NCI-H774 (cell line): Measurements from ENCODE around the gene GIMAP7.
"Not testable (repeated sequence)": the region's sequence is repeated elsewhere in the genome, so short reads cannot be mapped to it uniquely, and the experiment has no call there.

Experiments
- DNase-seq: peaks from one replicate; lab custom pipeline; 2025; lab: John Stamatoyannopoulos, UW

Gene GIMAP7

DNA sequence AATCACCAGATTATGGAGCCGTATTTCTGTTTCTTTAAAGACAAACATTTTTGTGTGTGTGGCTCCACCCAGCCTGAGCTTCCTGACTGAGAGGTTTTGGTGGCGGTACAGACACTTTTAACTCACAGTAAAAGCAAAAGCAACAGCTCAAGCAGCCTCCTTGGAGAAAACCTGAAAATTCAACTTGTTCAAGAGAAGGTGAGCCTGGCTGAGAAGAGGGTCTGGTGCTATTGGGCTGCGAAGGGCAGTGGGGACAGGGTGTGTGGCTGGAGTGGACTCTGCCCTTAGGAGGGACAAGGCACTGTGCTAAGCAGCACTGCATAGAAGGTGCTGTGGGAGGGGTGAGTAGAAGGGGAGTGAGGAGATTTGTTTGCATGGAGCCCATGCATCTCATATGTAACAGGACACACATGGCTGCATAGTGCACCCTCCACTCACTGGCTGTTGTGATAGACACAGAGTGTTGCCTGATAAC, at the start of gene GIMAP7:
Gene GIMAP7, plus strand, starts transcription at position 125 of the 475 bp plus-strand sequence. CDS start 5,103 bp downstream, outside the sequence.
- DNase-seq = no peak

DNA sequence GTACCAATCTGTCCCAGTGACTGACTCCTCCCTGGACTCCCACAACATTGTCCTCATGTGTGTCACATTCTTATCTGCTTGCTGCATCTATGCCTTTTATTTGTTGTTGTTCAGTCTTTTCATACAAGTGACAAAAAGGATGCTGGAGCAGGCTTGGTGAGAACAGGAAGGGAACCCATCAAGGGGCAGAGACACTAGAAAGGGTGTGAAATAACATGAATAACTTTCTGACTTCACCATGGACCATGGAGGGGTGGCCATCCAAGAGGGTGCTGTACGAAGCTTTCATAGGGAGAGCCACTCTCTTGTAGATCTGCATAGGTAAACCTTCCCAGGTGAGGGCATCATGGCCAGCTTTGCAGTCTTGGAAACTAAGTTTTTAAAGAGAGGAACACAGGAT, 49.7 kb upstream of the GIMAP7 start:
- DNase-seq = no peak

DNA sequence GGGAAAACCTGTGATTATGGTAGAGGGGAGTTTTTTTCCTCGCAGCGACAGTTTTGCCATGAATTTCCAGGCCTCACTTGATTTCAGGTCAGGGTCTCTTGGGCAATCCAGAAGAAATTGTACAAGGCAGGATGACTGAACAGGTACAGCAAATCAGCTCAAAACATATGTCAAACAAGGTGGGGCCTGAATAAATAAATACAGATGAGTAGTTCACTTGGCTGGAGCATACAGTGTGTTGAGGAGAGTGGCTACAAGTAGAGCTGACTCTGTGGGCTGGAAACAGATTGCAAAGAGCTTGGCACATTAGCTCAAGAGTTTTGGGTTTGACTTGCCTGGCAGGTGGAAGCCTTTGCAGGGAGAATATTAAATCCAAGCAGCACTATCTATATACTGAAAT, 49.3 kb upstream of the GIMAP7 start:
- DNase-seq = no peak

DNA sequence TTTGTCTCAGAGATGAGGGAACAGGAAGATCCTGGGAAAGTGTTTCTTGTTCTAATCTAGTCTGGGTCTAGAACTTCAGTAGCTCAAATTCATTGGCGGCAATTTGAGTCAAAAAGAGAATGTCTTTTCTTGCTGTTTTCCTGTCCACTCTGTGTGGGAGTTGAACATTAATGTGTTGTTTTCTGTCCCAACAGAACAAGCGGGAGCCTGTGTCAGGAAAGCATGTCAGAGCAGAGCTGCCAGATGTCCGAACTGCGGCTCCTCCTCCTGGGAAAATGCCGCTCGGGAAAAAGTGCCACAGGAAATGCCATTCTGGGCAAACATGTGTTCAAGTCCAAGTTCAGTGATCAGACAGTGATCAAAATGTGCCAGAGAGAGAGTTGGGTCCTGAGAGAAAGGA, 48.2 kb upstream of the GIMAP7 start:
- no peak for DNase-seq

DNA sequence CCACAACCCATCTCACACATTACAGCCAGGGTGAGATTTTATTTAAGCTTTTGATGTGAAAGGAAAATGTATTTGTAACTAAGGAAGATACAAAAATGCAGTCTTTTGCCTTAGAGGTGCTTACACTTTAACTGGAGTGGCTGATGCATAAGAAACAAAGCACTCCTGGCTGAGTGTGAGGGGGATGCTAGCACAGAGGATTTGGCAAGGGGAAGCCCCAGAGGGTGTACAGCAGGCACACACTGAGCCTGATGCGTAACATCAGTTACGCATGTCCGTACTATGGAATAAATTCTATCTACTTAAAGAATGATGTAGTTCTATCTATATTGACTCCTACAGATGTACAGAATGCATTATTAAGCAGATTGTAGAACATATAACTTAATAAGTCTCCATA, 46.4 kb upstream of the GIMAP7 start:
- no peak for DNase-seq

DNA sequence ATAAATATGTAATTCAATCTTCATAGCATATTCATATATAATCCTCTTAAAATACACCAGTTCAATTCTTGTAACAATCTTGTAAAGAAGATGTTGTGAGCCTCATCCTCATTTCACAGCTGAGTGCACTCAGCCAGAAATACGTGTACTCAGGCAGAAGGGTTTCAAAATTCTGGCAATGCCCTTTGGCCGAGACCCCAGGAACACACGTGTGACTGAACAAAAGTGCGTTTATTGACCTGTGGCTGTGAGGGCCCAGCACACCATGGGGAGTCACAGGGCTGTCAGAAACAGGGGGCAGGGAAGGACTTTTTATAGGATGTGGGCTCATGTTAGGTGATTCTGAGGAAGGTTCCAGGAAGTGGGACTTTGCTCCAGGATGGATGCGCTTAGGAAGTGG, 42.8 kb upstream of the GIMAP7 start:
- no peak for DNase-seq

DNA sequence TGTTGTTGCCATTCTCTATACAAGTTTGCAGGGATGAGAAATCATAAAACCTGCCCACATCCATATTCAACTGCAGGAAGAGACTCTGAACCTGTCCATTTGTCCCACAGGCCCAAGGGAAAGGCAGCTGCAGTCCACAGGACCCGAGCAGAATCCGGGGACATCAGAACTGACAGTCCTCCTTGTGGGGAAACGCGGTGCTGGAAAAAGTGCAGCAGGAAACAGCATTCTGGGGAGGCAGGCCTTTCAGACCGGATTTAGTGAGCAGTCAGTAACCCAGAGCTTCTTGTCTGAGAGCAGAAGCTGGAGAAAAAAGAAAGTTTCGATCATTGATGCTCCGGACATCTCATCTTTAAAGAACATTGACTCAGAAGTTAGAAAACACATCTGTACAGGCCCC, 40.8 kb upstream of the GIMAP7 start:
- DNase-seq = no peak

DNA sequence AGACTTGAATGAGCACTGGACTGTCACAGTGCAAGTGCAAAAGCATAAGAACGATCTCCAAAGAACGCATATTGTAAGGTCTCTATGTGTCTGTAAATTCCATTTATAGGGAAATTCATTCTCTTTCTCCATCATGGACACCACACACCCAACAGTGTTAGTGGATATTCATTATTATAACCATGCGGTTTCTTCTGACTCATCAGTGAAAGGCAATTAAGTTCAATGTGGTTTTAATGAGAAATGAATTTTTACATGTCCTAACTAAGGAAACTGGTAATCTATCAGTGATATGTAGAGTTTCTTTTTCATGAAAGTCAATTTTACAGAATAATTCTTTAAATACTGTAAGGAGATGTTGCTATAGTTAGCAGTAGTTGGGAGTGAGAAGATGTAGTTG, 38.4 kb upstream of the GIMAP7 start:
- DNase-seq = no peak

DNA sequence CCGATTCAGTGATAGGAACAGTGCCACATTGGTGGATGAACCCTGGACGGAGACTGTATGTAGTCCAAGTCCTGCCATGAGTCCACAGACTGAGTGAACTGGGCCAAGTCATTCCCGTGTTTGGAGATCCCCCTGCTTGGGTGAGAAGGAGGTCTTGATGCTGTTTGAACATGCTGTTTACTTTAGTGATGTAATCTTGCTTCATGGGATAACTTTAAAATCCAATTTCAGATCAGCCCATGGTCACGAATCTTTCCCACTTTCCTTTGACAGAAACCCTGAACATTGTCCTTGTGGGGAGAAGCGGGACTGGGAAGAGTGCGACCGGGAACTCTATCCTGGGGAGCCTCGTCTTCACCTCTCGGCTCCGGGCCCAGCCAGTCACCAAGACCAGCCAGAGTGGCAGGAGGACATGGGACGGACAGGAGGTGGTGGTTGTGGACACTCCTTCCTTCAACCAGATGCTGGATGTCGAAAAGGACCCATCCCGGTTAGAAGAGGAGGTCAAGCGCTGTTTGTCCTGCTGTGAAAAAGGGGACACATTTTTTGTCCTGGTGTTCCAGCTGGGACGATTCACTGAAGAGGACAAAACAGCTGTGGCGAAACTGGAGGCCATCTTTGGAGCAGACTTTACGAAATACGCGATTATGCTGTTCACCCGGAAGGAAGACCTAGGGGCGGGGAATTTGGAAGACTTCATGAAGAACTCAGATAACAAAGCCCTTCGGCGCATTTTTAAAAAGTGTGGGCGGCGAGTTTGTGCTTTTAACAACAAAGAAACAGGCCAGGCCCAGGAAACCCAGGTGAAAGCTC, 37.6 kb upstream of the GIMAP7 start:
- no peak for DNase-seq

DNA sequence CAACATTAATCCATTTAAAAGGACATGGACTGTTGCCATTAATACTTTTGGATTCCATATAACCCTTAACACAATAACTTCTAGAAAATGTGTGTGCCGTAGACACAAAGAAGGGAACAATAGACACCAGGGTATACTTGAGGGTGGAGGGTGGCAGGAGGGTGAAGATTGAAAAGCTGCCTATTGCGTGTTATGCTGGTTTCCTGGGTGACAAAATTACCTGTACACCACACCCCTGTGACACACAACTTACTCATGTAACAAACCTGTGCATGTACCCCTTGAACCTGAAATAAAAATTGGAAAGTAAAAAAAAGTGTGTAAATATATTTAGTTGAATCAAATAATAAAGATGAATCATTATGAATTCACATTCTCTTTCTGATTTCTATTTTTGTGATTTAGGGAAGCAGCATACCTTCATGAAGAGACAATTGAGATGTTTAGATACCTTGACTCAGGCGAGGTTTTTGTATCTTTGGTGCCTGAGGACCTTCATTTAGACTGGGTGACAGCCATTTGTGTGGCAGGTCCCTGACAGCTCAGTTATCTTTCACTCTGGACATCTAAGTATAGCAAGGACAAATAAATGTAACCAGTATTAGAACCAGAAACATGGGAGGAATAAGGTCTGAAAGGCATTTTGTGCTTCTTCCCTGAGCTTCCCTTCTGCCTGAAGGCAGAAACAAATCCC, 35.5 kb upstream of the GIMAP7 start:
- DNase-seq = no peak

DNA sequence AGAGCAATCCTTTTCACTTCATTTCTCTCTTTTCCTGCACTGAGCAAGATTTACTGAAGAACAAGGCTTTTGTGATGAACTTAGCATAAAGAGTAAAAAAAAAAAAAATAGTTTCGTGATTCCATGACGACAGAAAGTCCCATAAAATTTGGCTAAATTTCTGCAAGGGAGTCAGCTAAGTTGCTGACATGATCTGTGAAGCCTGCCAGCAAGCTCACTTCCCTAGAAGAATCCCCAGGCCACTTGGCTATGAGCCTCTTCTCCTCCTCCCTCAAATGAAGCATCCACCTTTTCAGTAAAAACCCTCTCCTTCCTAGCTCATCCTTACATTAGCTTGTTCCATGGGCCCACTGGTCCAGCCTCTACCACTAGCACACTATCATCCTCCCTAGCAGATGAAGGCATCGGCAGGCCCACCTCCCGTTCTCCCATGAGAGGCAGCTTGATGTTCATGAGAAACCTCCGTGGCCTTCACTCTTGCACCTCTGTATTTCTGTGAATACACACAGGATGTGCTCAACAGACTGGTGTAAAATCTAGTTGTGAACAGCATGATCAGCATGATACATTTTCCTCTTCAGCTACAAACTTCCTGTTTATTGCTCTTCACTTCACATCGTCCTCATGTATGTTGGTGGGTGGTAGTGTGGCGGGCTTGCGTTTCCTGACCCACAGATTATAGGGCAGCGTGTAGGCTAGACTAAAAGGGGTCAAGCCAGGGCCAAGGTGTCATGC, 33.3 kb upstream of the GIMAP7 start:
- DNase-seq = no peak

DNA sequence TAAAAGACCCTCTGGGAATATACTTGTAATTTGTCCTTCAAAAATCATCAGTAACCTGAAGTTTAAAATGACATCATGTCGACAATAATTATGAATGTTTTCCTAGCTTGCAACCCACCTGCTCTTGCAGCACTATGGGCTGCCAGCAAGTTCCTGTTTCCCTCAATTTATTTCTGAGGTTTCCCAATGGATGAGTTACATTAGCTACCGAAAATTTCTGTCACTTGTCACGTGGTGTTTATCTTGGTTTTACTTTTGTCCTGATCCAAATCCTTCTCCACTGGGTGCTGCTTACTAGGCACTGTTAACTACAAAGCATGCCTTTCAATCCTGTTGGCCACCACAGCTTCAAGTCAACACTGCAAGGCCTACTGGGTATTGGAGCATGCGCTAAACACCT, 32.8 kb upstream of the GIMAP7 start:
- no peak for DNase-seq

DNA sequence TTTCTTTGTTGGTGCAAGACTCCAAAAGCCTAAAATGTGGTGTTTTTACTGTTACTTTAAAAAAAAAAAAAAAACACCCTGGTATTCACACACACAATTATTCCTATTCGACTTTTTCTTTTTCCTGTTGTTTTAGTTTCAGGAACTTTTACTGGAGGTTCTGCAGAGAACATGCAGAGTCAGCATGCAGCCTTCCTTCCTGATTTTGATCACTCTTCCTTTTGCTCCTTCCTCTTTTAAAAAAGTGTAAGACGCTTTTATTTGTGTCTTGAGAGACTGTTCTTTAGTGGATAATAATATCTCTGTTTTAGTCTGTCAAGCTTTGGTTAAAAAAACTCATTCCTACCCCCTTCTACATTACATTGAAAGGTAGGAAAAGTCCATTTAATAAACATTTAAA, 31.2 kb upstream of the GIMAP7 start:
- not testable (repeated sequence) for DNase-seq

DNA sequence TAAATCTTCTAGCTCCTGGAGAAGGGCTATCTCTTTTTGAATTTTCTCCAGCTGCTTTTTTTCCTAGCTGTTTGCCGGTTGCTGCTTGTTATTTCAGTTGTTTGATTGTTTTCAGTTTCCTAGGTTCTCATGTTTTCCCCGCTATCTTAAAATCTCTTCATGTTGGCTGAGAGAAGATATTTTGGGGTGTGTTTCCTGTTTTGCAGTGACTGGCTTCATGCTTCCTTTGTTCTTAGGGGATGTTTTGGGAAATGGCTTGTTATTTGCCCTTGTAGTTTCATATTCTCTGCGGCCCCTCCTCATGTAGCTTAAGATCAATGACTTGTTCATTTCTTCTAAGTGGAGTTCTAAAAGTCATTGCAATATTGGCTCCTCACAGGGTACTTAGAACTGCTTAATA, 30.6 kb upstream of the GIMAP7 start:
- not testable (repeated sequence) for DNase-seq

DNA sequence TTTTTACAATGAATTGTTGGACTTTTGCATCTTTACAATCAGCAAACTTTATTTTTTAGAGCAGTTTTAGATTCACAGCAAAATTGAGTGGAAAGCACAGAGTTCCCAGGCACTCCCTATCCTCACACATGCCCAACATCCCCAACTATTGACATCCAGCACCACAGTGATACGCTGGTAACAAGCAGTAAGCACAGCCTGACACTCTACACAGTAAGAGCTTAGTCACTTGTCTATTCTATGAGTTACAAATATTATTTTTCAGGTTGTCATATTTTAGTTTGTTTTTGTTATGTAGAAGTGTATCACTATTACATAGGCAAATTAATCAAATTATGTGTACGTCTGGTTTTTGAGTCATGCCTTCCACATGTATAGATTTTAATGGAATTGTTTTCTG, 27.0 kb upstream of the GIMAP7 start:
- no peak for DNase-seq

DNA sequence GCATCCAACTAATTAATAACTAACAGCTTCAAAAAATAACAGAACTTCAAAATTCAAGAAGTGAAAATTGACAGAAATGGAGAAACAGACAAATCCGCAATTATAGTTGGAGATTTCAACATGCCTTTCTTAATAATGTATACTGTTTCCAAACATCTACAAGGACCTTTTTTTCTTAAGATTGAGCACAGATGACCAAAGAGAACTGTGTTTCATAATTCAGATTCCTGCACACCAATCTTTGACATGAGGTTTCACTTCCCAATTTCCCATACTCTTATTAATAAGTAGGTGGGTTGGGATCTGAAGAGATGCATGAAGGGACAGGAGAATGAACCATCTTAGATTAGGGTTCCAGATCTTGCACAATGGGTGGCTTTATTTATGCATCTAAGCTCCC, 24.9 kb upstream of the GIMAP7 start:
- DNase-seq = no peak

DNA sequence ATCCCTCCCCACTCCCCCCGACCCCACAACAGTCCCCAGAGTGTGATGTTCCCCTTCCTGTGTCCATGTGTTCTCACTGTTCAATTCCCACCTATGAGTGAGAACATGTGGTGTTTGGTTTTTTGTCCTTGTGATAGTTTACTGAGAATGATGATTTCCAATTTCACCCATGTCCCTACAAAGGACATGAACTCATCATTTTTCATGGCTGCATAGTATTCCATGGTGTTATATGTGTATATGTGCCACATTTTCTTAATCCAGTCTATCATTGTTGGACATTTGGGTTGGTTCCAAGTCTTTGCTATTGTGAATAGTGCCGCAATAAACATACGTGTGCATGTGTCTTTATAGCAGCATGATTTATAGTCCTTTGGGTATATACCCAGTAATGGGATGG, 21.2 kb upstream of the GIMAP7 start:
- DNase-seq = not testable (repeated sequence)

DNA sequence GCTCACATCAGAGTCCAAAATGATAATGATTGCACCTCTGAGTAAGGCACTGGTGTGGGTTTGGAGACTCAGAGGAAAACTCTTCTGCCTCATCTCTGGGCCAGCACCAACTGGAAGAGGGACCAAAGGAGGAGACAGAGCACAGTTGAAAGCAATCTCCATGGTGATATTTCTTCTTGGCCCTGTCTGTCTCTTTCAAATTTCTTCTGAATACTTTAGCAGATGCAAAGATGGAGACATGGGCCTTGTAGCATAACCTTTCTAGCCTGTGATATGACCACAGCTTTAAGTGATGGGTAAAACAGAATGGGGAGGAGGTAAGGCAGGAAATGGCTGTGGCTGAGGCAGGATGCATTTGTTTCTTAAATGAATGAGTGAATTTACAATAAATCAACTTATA, 12.2 kb upstream of the GIMAP7 start:
- no peak for DNase-seq

DNA sequence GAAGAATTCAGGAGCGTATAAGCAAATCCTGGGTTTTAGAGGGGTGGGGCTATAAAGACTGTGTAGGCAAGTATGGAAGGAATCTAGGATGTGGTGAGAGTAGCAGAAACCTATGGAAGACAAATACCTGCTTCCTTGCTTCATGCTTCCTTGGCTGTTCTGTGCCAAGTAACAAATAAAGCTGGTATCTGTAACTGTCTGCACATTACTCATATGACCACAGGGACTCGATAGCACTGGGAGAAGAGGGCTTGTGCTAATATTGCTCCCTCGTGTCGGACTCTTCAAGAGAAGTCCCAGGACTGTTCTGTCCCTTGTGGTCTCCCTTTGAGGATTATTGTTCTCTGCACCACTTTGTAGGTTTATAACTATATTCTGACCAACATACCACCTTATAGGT, 11.5 kb upstream of the GIMAP7 start:
- DNase-seq = no peak

DNA sequence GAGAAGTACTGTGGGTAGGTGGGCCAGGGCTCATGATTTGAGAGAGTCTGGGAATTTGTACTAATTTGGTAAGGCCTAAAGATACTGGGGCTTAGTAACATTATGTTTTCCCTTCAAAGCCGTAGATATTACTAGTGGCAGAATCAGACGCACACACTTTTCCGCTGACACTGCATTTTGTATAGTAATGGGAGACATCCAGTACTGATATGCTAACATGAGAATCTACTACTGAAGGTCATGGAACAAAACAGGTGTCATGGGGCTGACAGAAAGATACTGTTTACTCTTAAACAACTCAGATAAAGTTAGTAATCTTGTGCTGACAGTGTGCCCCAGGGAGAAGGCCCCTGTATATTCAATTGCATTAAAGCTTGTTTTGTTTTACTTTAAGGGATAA, 11.1 kb upstream of the GIMAP7 start:
- DNase-seq = no peak

DNA sequence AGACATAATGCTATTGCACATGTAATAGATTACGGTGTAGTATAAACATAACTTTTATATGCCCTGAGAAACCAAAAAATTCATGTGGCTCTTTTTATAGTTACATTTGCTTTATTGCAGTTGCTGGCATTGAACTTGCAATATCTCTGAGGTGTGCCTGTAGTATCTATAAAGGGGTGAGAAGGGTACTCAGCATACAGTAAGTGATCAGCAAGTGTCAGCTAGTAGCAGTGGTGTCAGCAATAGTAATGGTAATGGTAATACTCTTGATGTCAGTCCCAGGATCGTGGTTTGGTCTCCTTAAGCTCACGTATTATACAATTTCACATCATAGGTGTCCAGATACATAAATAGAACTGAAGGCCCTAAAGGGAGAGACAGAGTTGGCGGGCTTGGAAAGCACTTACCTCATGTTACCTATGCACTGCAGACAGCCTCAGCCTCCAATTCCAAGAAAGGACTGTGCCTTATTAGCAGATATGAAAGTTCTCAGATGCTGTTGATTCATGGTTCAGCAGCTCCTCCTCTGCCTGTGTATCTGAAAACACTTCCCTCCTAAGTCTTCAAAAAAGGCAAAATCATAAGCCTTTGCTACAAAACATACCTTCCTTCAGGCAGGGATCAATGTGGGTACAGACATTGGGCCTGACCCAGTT, 6.6 kb upstream of the GIMAP7 start:
- no peak for DNase-seq

DNA sequence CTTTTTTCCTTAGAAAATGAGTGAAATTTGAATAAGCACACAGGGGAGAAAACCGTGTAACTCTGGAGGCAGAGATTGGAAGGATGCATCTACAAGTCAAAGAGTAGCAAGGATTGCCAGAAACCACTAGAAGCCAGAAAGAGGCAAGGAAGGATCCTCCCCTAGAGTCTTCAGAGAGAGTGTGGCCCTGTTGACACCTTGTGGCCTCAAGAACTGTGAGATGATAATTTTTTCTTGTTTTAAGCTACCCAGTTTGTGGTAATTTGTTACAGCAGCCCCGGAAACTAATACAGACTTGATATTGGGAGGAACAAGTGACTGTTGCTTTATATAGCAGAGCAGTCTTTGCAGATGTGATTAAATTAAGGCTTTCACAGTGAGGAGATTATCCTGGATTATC, 3.6 kb upstream of the GIMAP7 start:
- no peak for DNase-seq
